HepG2 (cell line): Measurements from ENCODE around the gene ZNF234. TPM values are rescaled to one million over a fixed set of nuclear protein-coding genes. Genes with fewer than 3 reads are reported as not detected.

Experiments used
- ATAC-seq: fragments of 200-7000 bp; cut with Tn5 transposase; 3 replicates; pipeline ENCODE4 v1.9.1; 2020; ENCODE audit warnings: mild to moderate bottlenecking, moderate library complexity
- BruUV-seq: library from RNA; stranded (reverse); fragments of 400-500 nt; replicated peaks from 2 replicates; lab custom pipeline; 2021; lab: Mats Ljungman, UMichigan
- CTCF ChIA-PET: fragments of 300-600 bp; formaldehyde crosslinking; extraction: SDS; loops from one replicate; lab custom pipeline; 2021; ENCODE audit warnings: low total read pairs, inconsistent platforms, low intra/inter-chr PET ratio; lab: Yijun Ruan, JAX
- POLR2A ChIA-PET: fragments of 350-600 bp; sonication (Branson Sonifier 250); formaldehyde crosslinking; loops from one replicate; lab custom pipeline; 2020; ENCODE audit warnings: antibody characterized with exemption, inconsistent platforms; lab: Yijun Ruan, JAX
- DNase-seq: peaks from one replicate; pipeline ENCODE4 v3.0.0-alpha.2; 2015; ENCODE audit warnings: low spot score
- FAIRE-seq: peaks from 3 replicates; lab custom pipeline; 2011; peaks lifted over from hg19 to GRCh38; lab: Jason Lieb, UNC
- H2AFZ ChIP-seq: one replicate; pipeline ENCODE4 v1.6.1; 2011; ENCODE audit warnings: low read length, inconsistent platforms
- H3K27ac ChIP-seq: fragments of 300-600 bp; 3 replicates; pipeline ENCODE4 v1.8.0; 2011; ENCODE audit warnings: mixed run types, mild to moderate bottlenecking, mixed read lengths, low read length, inconsistent platforms; ENCODE audit not compliant: insufficient read depth; ENCODE audit errors: extremely low read length
- H3K27me3 ChIP-seq, 2 experiments: fragments of 200-600 bp in 1 of 2; 2 replicates in 1 of 2; 3 replicates in 1 of 2; pipeline versions ENCODE4 v1.6.0 to v1.8.0; 2011; ENCODE audit warnings: low read length in 2 of 2, mild to moderate bottlenecking in 2 of 2, moderate library complexity in 2 of 2, inconsistent platforms in 1 of 2; ENCODE audit not compliant: insufficient read depth in 2 of 2, control insufficient read depth in 1 of 2
- H3K36me3 ChIP-seq, 2 experiments: fragments of 200-600 bp in 1 of 2; replicated peaks in 1 of 2; 2 replicates in 1 of 2; 3 replicates in 1 of 2; pipeline versions ENCODE4 v1.5.1 to v1.8.0; 2011; ENCODE audit warnings: low read length in 2 of 2, inconsistent platforms in 1 of 2; ENCODE audit not compliant: insufficient read depth in 2 of 2, control insufficient read depth in 1 of 2
- H3K4me1 ChIP-seq: 2 replicates; pipeline ENCODE4 v1.5.1; 2012; ENCODE audit warnings: low read length, inconsistent platforms; ENCODE audit not compliant: insufficient read depth
- H3K4me2 ChIP-seq: 2 replicates; pipeline ENCODE4 v1.6.0; 2011; ENCODE audit warnings: low read depth, low read length, inconsistent platforms
- H3K4me3 ChIP-seq, 3 experiments: fragments of 200-600 bp in 1 of 3; sonication (generic), shearing (Covaris generic) in 1 of 3; replicated peaks in 1 of 3; 2 replicates each; pipeline ENCODE4 v1.5.1; 2011 to 2016; ENCODE audit warnings: low read length in 3 of 3, inconsistent platforms in 2 of 3, low read depth in 2 of 3, mild to moderate bottlenecking in 2 of 3, control low read depth in 1 of 3, mixed read lengths in 1 of 3; ENCODE audit not compliant: insufficient read depth in 1 of 3
- H3K79me2 ChIP-seq: one replicate; pipeline ENCODE4 v1.6.1; 2011; ENCODE audit warnings: low read length, inconsistent platforms; ENCODE audit not compliant: insufficient read depth
- H3K9ac ChIP-seq: 2 replicates; pipeline ENCODE4 v1.6.0; 2011; ENCODE audit warnings: mild to moderate bottlenecking, low read depth, low read length, inconsistent platforms; ENCODE audit not compliant: insufficient read depth
- H3K9me3 ChIP-seq: 2 replicates; pipeline ENCODE4 v1.5.1; 2012; ENCODE audit warnings: mild to moderate bottlenecking, low read length
- H4K20me1 ChIP-seq: 2 replicates; pipeline ENCODE4 v1.6.0; 2011; ENCODE audit warnings: inconsistent platforms, mild to moderate bottlenecking, low read length, moderate library complexity; ENCODE audit not compliant: insufficient read depth
- HDAC2 ChIP-seq: sonication (generic); formaldehyde crosslinking; IDR thresholded peaks from 2 replicates; pipeline ENCODE4 v1.4.0; 2020; ENCODE audit warnings: missing genetic modification reagents
- PHF21A ChIP-seq: sonication (generic); formaldehyde crosslinking; IDR thresholded peaks from 2 replicates; pipeline ENCODE4 v1.5.0; 2020; ENCODE audit warnings: mild to moderate bottlenecking, missing genetic modification reagents
- SIN3A ChIP-seq: IDR thresholded peaks from 2 replicates; pipeline ENCODE4 v1.6.1; 2011; ENCODE audit warnings: low read depth, mild to moderate bottlenecking, control low read depth, low read length, borderline replicate concordance
- SMAD9 ChIP-seq: sonication (generic); formaldehyde crosslinking; IDR thresholded peaks from 2 replicates; pipeline ENCODE4 v1.5.1; 2020; ENCODE audit warnings: mild to moderate bottlenecking, missing genetic modification reagents
- UBTF ChIP-seq: sonication (generic); formaldehyde crosslinking; IDR thresholded peaks from 2 replicates; pipeline ENCODE4 v1.4.0; 2020; ENCODE audit warnings: mild to moderate bottlenecking, missing genetic modification reagents
- ZC3H4 ChIP-seq: sonication (generic); formaldehyde crosslinking; IDR thresholded peaks from 2 replicates; pipeline ENCODE4 v1.4.0; 2020; ENCODE audit warnings: missing genetic modification reagents, borderline replicate concordance
- ZNF20 ChIP-seq: sonication (generic); formaldehyde crosslinking; IDR thresholded peaks from 2 replicates; pipeline ENCODE4 v1.4.0; 2020; ENCODE audit warnings: mild to moderate bottlenecking, moderate library complexity, missing genetic modification reagents
- ZNF326 ChIP-seq: sonication (generic); formaldehyde crosslinking; IDR thresholded peaks from 2 replicates; pipeline ENCODE4 v1.4.0; 2020; ENCODE audit warnings: missing genetic modification reagents, borderline replicate concordance
- ZNF546 ChIP-seq: sonication (generic); formaldehyde crosslinking; conservative IDR thresholded peaks from 2 replicates; pipeline ENCODE4 v1.8.1; 2023; ENCODE audit warnings: mild to moderate bottlenecking, missing genetic modification reagents
- ZNF556 ChIP-seq: sonication (generic); formaldehyde crosslinking; IDR thresholded peaks from 2 replicates; pipeline ENCODE4 v1.4.0; 2020; ENCODE audit warnings: mild to moderate bottlenecking, missing genetic modification reagents, borderline replicate concordance
- ZNF597 ChIP-seq: sonication (generic); formaldehyde crosslinking; IDR thresholded peaks from 2 replicates; pipeline ENCODE4 v1.5.0; 2020; ENCODE audit warnings: missing genetic modification reagents
- WGBS: methylation state at CpG from one replicate; pipeline ENCODE4 v1.1.6; 2017; ENCODE audit warnings: low lambda C conversion rate; 5-methylcytosine and 5-hydroxymethylcytosine counted together
- in situ Hi-C: cut with HindIII; loops from 2 replicates; pipeline ENCODE4 v1.10.0; 2017; ENCODE audit warnings: low pct_unique_long_range_greater_than_20kb; ENCODE audit not compliant: extremely low pct_ligation_motif_present
- intact Hi-C: fragments of 100-400 bp; cut with micrococcal nuclease; formaldehyde crosslinking; loops from one replicate; pipeline ENCODE4 v1.10.0; 2022; ENCODE audit not compliant: unreplicated experiment
- polyA plus RNA-seq, 8 experiments: library from polyadenylated mRNA; depleted of rRNA in 3 of 8; stranded (reverse) in 7 of 8; unstranded in 1 of 8; fragments of >200 nt; fragmentation: Illumina TruSeq in 4 of 8; extraction: Trizol in 4 of 8; gene quantifications; 2 replicates each; pipeline versions ENCODE4 v1.2.1 to v1.2.3, GENCODE V29; 2011 to 2016; ENCODE audit warnings: low read depth in 4 of 8, missing spikeins in 1 of 8, mixed read lengths in 1 of 8; ENCODE audit not compliant: insufficient read depth in 1 of 8
- total RNA-seq, 5 experiments: library from RNA; depleted of rRNA; stranded (reverse); fragments of >200 nt; fragmentation: Illumina TruSeq; extraction: Trizol; gene quantifications; 2 replicates each; pipeline ENCODE4 v1.2.3, GENCODE V29; 2016; ENCODE audit warnings: low read depth in 1 of 5
- TF ChIP-seq, protein P1 (sequence below): IDR thresholded peaks from 2 replicates; pipeline ENCODE4 v1.6.1; 2016
- TF ChIP-seq, protein P2 (sequence below): sonication (generic); formaldehyde crosslinking; IDR thresholded peaks from 2 replicates; pipeline ENCODE4 v1.5.0; 2020; ENCODE audit warnings: mild to moderate bottlenecking, missing genetic modification reagents, borderline replicate concordance

The ZNF234 gene
- total and polyA plus RNA-seq, 2 of the 13 experiments (the other 11 are each of a cell fraction or from before 2014, with no cell fraction given), result 3.5 to 11.2 TPM

DNA sequence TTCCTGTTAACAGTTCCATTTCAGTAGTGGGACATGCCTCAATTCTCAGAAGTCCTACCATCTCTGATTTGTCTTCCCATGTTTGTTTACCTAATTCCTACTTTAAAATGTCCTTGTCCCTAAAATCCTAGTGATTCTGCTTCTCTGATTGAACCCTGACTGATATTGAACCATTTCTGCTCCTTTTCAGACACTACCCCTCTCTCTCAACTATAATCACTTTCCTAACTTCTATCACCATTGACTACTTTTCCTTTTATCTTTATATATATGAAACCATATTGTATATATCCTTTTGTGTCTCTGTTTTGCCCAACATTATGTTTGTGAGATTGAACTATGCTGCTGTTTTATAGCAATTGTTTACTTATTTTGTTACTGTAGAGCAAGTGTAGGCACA is 55.4 kb downstream of the ZNF234 start (continued):
- TF ChIP-seq SIN3A (no peak), ZNF597 (no peak)

DNA sequence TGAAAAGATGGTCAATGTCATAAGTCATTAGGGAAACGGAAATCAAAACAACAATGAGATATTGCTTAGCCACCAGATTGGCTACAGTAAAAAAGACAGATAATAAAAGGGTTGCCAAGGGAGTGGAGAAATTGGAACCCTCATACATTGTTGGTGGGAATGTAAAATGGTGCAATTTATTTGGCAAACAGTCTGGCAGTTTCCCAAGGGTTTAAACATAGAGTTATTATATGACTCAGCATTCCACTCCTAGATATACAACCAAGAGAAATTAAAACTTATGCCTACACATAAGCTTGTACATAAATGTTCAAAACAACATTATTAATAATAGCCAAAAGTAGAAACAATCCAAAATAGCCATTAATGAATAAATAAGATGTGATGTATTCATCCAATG is 61.1 kb downstream of the ZNF234 start:
- intact Hi-C loops, result loop anchor here (10.0 kb wide), 1 partner anchor 102 kb away; the partner anchor contains the start of gene ZNF235
- DNase-seq (no peak), ATAC-seq (no peak), FAIRE-seq (no peak)
- ChIA-PET POLR2A (no interaction called here), CTCF (no interaction called here)
- 24% methylated on average over 1 of the region's 1 CpG for WGBS
- Histone ChIP-seq H3K4me2 (no peak overlapping the region), H3K27me3 (peaks cover 0 to 1% of the 10 kb centered on the region in 2 experiments; a peak in 1 of 5 replicates), H3K36me3 (no peaks in the 10 kb centered on the region), H3K4me3 (no peak overlapping the region), H2AFZ (no peak overlapping the region), H3K79me2 (no peaks in the 10 kb centered on the region), H3K27ac (no peak overlapping the region), H3K4me1 (no peaks in the 10 kb centered on the region), H3K9ac (no peak overlapping the region), H4K20me1 (no peaks in the 10 kb centered on the region), H3K9me3 (peaks cover 30% of the 10 kb centered on the region)
- in situ Hi-C loops, result no loop called here
- TF ChIP-seq ZC3H4 (CRISPR knock-in tag), result no peak
- TF ChIP-seq, protein P1, sequence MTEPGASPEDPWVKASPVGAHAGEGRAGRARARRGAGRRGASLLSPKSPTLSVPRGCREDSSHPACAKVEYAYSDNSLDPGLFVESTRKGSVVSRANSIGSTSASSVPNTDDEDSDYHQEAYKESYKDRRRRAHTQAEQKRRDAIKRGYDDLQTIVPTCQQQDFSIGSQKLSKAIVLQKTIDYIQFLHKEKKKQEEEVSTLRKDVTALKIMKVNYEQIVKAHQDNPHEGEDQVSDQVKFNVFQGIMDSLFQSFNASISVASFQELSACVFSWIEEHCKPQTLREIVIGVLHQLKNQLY (CRISPR knock-in tag), result no peak
- TF ChIP-seq, protein P2, sequence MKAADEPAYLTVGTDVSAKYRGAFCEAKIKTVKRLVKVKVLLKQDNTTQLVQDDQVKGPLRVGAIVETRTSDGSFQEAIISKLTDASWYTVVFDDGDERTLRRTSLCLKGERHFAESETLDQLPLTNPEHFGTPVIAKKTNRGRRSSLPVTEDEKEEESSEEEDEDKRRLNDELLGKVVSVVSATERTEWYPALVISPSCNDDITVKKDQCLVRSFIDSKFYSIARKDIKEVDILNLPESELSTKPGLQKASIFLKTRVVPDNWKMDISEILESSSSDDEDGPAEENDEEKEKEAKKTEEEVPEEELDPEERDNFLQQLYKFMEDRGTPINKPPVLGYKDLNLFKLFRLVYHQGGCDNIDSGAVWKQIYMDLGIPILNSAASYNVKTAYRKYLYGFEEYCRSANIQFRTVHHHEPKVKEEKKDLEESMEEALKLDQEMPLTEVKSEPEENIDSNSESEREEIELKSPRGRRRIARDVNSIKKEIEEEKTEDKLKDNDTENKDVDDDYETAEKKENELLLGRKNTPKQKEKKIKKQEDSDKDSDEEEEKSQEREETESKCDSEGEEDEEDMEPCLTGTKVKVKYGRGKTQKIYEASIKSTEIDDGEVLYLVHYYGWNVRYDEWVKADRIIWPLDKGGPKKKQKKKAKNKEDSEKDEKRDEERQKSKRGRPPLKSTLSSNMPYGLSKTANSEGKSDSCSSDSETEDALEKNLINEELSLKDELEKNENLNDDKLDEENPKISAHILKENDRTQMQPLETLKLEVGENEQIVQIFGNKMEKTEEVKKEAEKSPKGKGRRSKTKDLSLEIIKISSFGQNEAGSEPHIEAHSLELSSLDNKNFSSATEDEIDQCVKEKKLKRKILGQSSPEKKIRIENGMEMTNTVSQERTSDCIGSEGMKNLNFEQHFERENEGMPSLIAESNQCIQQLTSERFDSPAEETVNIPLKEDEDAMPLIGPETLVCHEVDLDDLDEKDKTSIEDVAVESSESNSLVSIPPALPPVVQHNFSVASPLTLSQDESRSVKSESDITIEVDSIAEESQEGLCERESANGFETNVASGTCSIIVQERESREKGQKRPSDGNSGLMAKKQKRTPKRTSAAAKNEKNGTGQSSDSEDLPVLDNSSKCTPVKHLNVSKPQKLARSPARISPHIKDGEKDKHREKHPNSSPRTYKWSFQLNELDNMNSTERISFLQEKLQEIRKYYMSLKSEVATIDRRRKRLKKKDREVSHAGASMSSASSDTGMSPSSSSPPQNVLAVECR (CRISPR knock-in tag), result no peak
- TF ChIP-seq UBTF (CRISPR knock-in tag), result no peak
- no peak for TF ChIP-seq ZNF326 (CRISPR knock-in tag)
- TF ChIP-seq ZNF556 (CRISPR knock-in tag), result no peak
- TF ChIP-seq PHF21A (CRISPR knock-in tag), result no peak
- no peak for TF ChIP-seq SMAD9 (CRISPR knock-in tag)
- TF ChIP-seq ZNF20 (CRISPR knock-in tag), result no peak
- TF ChIP-seq HDAC2 (CRISPR knock-in tag), result no peak
- no peak for TF ChIP-seq ZNF546 (CRISPR knock-in tag)
- BruUV-seq, result no TSS peak
